PC-9 (cell line): ENCODE measurements around the gene ZP4. TPM values are rescaled to one million over a fixed set of nuclear protein-coding genes. Genes with fewer than 3 reads are reported as not detected.

Experiments
- BruUV-seq: library from RNA; stranded (reverse); fragments of 400-500 nt; replicated peaks from 2 replicates; lab custom pipeline; 2021; lab: Mats Ljungman, UMichigan
- CTCF ChIA-PET: fragments of 300-600 bp; sonication (Branson Sonifier 250); formaldehyde crosslinking; loops from one replicate; lab custom pipeline; 2022; ENCODE audit warnings: antibody characterized with exemption; lab: Charles Lee
- POLR2A ChIA-PET: fragments of 300-600 bp; sonication (Branson Sonifier 250); formaldehyde crosslinking; loops from one replicate; lab custom pipeline; 2022; ENCODE audit warnings: antibody characterized with exemption; ENCODE audit not compliant: unreplicated experiment; lab: Charles Lee
- DNase-seq, 2 experiments: peaks; one replicate each; pipeline versions ENCODE4 v3.0.0 to v3.0.0-alpha.2; 2015 to 2022; ENCODE audit warnings: mixed read lengths in 1 of 2
- H2AFZ ChIP-seq: fragments of 200-600 bp; sonication (generic); 2 replicates; pipeline ENCODE4 v1.8.1; 2017; ENCODE audit warnings: antibody characterized with exemption
- H3F3A ChIP-seq: fragments of 200-600 bp; sonication (generic); 2 replicates; pipeline ENCODE4 v1.8.1; 2017; ENCODE audit warnings: antibody characterized with exemption, mild to moderate bottlenecking, low read depth; ENCODE audit not compliant: insufficient read depth
- H3K27ac ChIP-seq: fragments of 200-600 bp; sonication (generic); 2 replicates; pipeline ENCODE4 v1.6.1; 2016; ENCODE audit warnings: mixed run types
- H3K27me3 ChIP-seq: fragments of 200-600 bp; sonication (generic); 2 replicates; pipeline ENCODE4 v1.6.1; 2016; ENCODE audit warnings: low read depth, mixed run types; ENCODE audit not compliant: insufficient read depth
- H3K36me3 ChIP-seq: fragments of 200-600 bp; sonication (generic); 2 replicates; pipeline ENCODE4 v1.6.1; 2016; ENCODE audit warnings: low read depth, mixed run types
- H3K4me1 ChIP-seq: fragments of 200-600 bp; sonication (generic); replicated peaks from 2 replicates; pipeline ENCODE4 v1.6.1; 2016; ENCODE audit warnings: mixed run types; ENCODE audit not compliant: insufficient read depth
- H3K4me2 ChIP-seq: fragments of 200-600 bp; sonication (generic); 2 replicates; pipeline ENCODE4 v1.6.1; 2017; ENCODE audit warnings: mixed run types
- H3K4me3 ChIP-seq: fragments of 200-600 bp; sonication (generic); 2 replicates; pipeline ENCODE4 v1.6.1; 2016; ENCODE audit warnings: mixed run types
- H3K79me2 ChIP-seq: fragments of 200-600 bp; sonication (generic); 2 replicates; pipeline ENCODE4 v1.6.1; 2017; ENCODE audit warnings: low read depth, mixed run types
- H3K9me2 ChIP-seq: fragments of 200-600 bp; sonication (generic); 2 replicates; pipeline ENCODE4 v1.8.1; 2017; ENCODE audit warnings: mild to moderate bottlenecking; ENCODE audit not compliant: insufficient read depth
- H3K9me3 ChIP-seq: fragments of 200-600 bp; sonication (generic); 2 replicates; pipeline ENCODE4 v1.8.1; 2016; ENCODE audit warnings: low read depth; ENCODE audit not compliant: insufficient read depth
- H4K20me1 ChIP-seq: fragments of 200-600 bp; sonication (generic); 2 replicates; pipeline ENCODE4 v1.8.1; 2017; ENCODE audit not compliant: insufficient read depth
- CTCF ChIP-seq: fragments of 200-600 bp; sonication (generic); conservative IDR thresholded peaks from 2 replicates; pipeline ENCODE4 v1.6.1; 2017; ENCODE audit warnings: mixed run types, antibody characterized with exemption, mild to moderate bottlenecking, moderate library complexity
- EZH2 ChIP-seq: fragments of 200-600 bp; sonication (generic); IDR thresholded peaks from 2 replicates; pipeline ENCODE4 v1.8.0; 2017; ENCODE audit warnings: antibody characterized with exemption, low read depth
- intact Hi-C: fragments of 100-400 bp; cut with micrococcal nuclease; formaldehyde crosslinking; loops from one replicate; pipeline ENCODE4 v1.10.0; 2022; ENCODE audit not compliant: unreplicated experiment
- total RNA-seq: library from RNA; stranded (reverse); gene quantifications from 2 replicates; pipeline ENCODE4 v1.2.3, GENCODE V29; 2021

Gene ZP4
- total RNA-seq, 1 experiment from 2014 or later = not detected

- no peaks in the 10 kb centered on the region for H3K27me3 ChIP-seq
- TF ChIP-seq EZH2 (no peak), CTCF (no peak)
- H3K4me2 ChIP-seq = no peak overlapping the region
- BruUV-seq = no TSS peak
- H3K27ac ChIP-seq = no peak overlapping the region
- no peak overlapping the region for H3K4me3 ChIP-seq
- H2AFZ ChIP-seq = no peak overlapping the region
- CTCF ChIA-PET = no interaction called here
- H4K20me1 ChIP-seq = no peaks in the 10 kb centered on the region
- H3F3A ChIP-seq = no peaks in the 10 kb centered on the region
- no peak for DNase-seq
- no peaks in the 10 kb centered on the region for H3K36me3 ChIP-seq
- no peaks in the 10 kb centered on the region for H3K79me2 ChIP-seq
- intact Hi-C loops = no loop called here
- no peaks in the 10 kb centered on the region for H3K9me3 ChIP-seq
- H3K4me1 ChIP-seq = no peaks in the 10 kb centered on the region
- H3K9me2 ChIP-seq = no peaks in the 10 kb centered on the region
- POLR2A ChIA-PET = no interaction called here
These were observed 11.5 kb downstream of the ZP4 start for GRCh38 chr1:237879195-237879594.

- Histone ChIP-seq H3K4me1 (no peaks in the 10 kb centered on the region), H3K9me3 (no peaks in the 10 kb centered on the region), H2AFZ (no peak overlapping the region), H3F3A (no peaks in the 10 kb centered on the region), H3K27ac (no peak overlapping the region), H3K9me2 (no peaks in the 10 kb centered on the region), H3K36me3 (no peaks in the 10 kb centered on the region), H3K79me2 (no peaks in the 10 kb centered on the region), H3K27me3 (no peaks in the 10 kb centered on the region), H3K4me3 (no peak overlapping the region), H4K20me1 (no peaks in the 10 kb centered on the region), H3K4me2 (no peak overlapping the region)
- ChIA-PET POLR2A (no interaction called here), CTCF (no interaction called here)
- BruUV-seq = no TSS peak
- DNase-seq = no peak
- no peak for TF ChIP-seq EZH2
- no peak for TF ChIP-seq CTCF
- intact Hi-C loops = no loop called here
These were observed 12.3 kb downstream of the ZP4 start for GRCh38 chr1:237878406-237878805.

DNA sequence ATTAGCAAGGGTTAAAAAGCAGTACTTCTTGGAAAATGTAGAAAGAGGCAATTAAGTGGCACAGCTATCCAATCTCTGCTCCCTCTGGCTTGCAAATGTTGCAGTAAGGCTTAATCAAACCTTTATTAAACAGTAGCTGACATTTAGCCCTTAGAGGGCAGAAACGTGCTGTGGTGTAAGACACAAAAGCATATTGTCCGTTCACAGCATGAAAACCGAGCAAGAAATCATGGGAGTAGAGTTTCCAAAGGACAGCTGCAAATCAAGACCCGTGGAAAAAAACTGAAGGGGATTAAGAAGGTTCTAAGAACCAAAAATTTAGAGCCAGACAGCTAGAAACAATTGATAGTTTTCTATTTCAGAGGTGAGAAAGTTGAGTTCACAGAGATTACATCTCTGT lies 13.1 kb downstream of the ZP4 start:
- Histone ChIP-seq H3K9me2 (no peaks in the 10 kb centered on the region), H3F3A (no peaks in the 10 kb centered on the region), H3K4me3 (no peak overlapping the region), H3K4me2 (no peak overlapping the region), H4K20me1 (no peaks in the 10 kb centered on the region), H3K79me2 (no peaks in the 10 kb centered on the region), H3K4me1 (no peaks in the 10 kb centered on the region), H3K27me3 (no peaks in the 10 kb centered on the region), H3K36me3 (no peaks in the 10 kb centered on the region), H3K9me3 (no peaks in the 10 kb centered on the region), H3K27ac (no peak overlapping the region), H2AFZ (no peak overlapping the region)
- TF ChIP-seq CTCF (no peak), EZH2 (no peak)
- ChIA-PET CTCF (no interaction called here), POLR2A (no interaction called here)
- no TSS peak for BruUV-seq
- intact Hi-C loops = no loop called here
- no peak for DNase-seq
